ENCODE measurements around the gene SEZ6. TPM values are rescaled to one million over a fixed set of nuclear protein-coding genes. Genes with fewer than 3 reads are reported as not detected.

SEZ6 gene
- total RNA-seq, 1 experiment from 2014 or later, result not detected

DNA sequence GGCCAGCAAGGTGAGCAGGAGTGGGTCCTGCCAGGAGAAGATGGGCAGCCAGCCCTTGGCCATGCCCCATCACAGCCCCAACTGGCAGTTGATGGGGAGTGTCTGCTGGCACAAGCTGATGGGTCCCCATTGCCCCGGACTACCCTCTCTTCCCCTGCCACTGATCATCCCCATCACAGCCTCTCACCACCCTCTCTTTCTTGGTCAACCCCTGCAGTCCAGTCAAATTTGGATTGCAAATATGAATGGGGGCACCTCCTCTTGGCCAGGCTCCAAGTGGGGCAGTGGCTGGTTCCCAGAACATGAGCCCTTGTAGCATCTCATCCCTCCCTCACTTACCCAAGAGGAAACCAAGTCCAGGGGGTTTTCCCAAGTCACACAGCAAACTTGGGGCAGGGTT, 17.4 kb downstream of the SEZ6 start:
- in situ Hi-C loops (cut with HindIII; ENCODE audit: low pct_unique_long_range_greater_than_20kb, low sequenced_read_pairs) (no loop called here), intact Hi-C loops (cut with micrococcal nuclease; ENCODE audit: unreplicated experiment) (no loop called here)
- BruUV-seq (replicated peaks), result no TSS peak
- Histone ChIP-seq H3K27ac (ENCODE audit: low read length) (no peak overlapping the region), H3K36me3 (ENCODE audit: control insufficient read depth, insufficient read depth, low read length) (no peaks in the 10 kb centered on the region), H3K27me3 (ENCODE audit: control insufficient read depth, insufficient read depth, low read length) (no peaks in the 10 kb centered on the region), H3K4me3 (ENCODE audit: low read depth in 2 of 2, low read length in 2 of 2) (no peak overlapping the region), H3K9me3 (ENCODE audit: control insufficient read depth, insufficient read depth, low read depth, low read length) (no peaks in the 10 kb centered on the region), H3K4me1 (ENCODE audit: control insufficient read depth, insufficient read depth, low read length) (no peaks in the 10 kb centered on the region)
- ChIA-PET CTCF (interaction anchor here (0.6 kb wide), 1 partner anchor 246 kb away, joined by 9 read pairs; no protein-coding TSS in a partner anchor), POLR2A (no interaction called here)
- DNase-seq (ENCODE audit: low read depth, low spot score) (no peak), ATAC-seq (no peak)
- TF ChIP-seq, protein P1, sequence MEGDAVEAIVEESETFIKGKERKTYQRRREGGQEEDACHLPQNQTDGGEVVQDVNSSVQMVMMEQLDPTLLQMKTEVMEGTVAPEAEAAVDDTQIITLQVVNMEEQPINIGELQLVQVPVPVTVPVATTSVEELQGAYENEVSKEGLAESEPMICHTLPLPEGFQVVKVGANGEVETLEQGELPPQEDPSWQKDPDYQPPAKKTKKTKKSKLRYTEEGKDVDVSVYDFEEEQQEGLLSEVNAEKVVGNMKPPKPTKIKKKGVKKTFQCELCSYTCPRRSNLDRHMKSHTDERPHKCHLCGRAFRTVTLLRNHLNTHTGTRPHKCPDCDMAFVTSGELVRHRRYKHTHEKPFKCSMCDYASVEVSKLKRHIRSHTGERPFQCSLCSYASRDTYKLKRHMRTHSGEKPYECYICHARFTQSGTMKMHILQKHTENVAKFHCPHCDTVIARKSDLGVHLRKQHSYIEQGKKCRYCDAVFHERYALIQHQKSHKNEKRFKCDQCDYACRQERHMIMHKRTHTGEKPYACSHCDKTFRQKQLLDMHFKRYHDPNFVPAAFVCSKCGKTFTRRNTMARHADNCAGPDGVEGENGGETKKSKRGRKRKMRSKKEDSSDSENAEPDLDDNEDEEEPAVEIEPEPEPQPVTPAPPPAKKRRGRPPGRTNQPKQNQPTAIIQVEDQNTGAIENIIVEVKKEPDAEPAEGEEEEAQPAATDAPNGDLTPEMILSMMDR (IDR thresholded peaks at IDR 0.05), result no peak
- TF ChIP-seq TCF7L2 (IDR thresholded peaks at IDR 0.05; ENCODE audit: low read depth, low read length) (no peak), SIN3A (IDR thresholded peaks at IDR 0.05; ENCODE audit: borderline replicate concordance, insufficient read depth, low read depth, low read length) (no peak), POLR2AphosphoS5 (IDR thresholded peaks at IDR 0.05; ENCODE audit: low read depth, low read length) (no peak)
- TF ChIP-seq, protein P2, sequence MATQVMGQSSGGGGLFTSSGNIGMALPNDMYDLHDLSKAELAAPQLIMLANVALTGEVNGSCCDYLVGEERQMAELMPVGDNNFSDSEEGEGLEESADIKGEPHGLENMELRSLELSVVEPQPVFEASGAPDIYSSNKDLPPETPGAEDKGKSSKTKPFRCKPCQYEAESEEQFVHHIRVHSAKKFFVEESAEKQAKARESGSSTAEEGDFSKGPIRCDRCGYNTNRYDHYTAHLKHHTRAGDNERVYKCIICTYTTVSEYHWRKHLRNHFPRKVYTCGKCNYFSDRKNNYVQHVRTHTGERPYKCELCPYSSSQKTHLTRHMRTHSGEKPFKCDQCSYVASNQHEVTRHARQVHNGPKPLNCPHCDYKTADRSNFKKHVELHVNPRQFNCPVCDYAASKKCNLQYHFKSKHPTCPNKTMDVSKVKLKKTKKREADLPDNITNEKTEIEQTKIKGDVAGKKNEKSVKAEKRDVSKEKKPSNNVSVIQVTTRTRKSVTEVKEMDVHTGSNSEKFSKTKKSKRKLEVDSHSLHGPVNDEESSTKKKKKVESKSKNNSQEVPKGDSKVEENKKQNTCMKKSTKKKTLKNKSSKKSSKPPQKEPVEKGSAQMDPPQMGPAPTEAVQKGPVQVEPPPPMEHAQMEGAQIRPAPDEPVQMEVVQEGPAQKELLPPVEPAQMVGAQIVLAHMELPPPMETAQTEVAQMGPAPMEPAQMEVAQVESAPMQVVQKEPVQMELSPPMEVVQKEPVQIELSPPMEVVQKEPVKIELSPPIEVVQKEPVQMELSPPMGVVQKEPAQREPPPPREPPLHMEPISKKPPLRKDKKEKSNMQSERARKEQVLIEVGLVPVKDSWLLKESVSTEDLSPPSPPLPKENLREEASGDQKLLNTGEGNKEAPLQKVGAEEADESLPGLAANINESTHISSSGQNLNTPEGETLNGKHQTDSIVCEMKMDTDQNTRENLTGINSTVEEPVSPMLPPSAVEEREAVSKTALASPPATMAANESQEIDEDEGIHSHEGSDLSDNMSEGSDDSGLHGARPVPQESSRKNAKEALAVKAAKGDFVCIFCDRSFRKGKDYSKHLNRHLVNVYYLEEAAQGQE (IDR thresholded peaks at IDR 0.05; ENCODE audit: insufficient read depth in 1 of 2, low read depth in 2 of 2, low read length in 1 of 2), result no peak

DNA sequence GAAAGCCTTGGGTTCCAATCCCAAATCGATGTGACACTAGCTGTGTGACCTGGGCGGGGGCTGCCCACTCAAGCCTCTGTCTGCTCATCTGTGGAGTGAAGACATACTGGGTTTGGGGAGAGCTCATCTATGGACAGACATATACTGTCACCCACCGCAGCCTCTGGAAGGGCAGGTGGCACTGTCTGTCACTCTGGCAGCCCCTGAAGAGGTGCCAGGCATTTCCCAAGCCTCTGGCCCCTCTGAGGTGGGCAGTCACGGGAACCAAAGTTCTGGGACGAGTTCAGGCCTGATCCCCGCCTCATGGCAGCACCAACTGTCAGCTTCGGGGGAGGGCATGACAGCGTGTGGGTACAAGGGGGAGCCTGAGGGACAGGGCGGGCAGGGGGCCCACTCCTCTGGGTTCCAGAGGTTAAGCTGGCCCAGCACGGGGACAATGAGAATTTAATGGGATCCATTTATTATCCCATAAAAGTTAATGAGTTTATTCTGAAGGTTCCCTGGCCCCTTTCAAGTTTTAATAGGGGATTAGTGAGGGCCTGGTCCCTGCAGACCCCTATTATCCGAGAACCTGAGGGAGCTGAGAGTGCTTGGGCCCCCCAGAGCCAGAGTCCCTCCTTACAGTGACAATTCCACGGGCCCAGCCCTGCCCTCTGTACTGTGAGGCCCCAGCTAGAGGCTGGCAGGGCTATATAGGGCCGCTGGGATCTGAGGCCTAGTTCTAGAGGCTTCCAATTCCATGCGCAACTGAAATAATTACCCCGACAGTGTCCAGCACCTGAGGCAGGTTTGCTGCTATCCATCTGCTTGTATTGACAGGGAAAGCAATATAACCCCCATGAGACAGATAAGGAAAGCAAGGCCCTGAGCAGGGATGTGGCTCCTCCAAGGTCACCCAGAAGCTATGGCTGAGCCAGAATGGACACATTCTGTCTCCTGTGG, 18.8 kb downstream of the SEZ6 start:
- Histone ChIP-seq H3K4me1 (ENCODE audit: control insufficient read depth, insufficient read depth, low read length) (no peaks in the 10 kb centered on the region), H3K4me3 (ENCODE audit: low read depth in 2 of 2, low read length in 2 of 2) (no peak overlapping the region)

More for the DNA sequence above, 18.8 kb downstream of the SEZ6 start:
- ChIA-PET POLR2A (no interaction called here), CTCF (interaction anchor here (1.0 to 1.2 kb wide), 3 partner anchors 21 to 130 kb away, joined by 3 to 4 read pairs (median 3); no protein-coding TSS in a partner anchor)
- H3K9me3 ChIP-seq (ENCODE audit: control insufficient read depth, insufficient read depth, low read depth, low read length), result no peaks in the 10 kb centered on the region
- intact Hi-C loops (cut with micrococcal nuclease; ENCODE audit: unreplicated experiment), result no loop called here
- no peak for TF ChIP-seq SIN3A (IDR thresholded peaks at IDR 0.05; ENCODE audit: borderline replicate concordance, insufficient read depth, low read depth, low read length)
- no peak for TF ChIP-seq POLR2AphosphoS5 (IDR thresholded peaks at IDR 0.05; ENCODE audit: low read depth, low read length)
- TF ChIP-seq, protein P1 (IDR thresholded peaks at IDR 0.05), result no peak
- TF ChIP-seq, protein P2 (IDR thresholded peaks at IDR 0.05; ENCODE audit: insufficient read depth in 1 of 2, low read depth in 2 of 2, low read length in 1 of 2), result no peak
- TF ChIP-seq TCF7L2 (IDR thresholded peaks at IDR 0.05; ENCODE audit: low read depth, low read length), result no peak
- H3K27me3 ChIP-seq (ENCODE audit: control insufficient read depth, insufficient read depth, low read length), result no peaks in the 10 kb centered on the region
- no peaks in the 10 kb centered on the region for H3K36me3 ChIP-seq (ENCODE audit: control insufficient read depth, insufficient read depth, low read length)
- in situ Hi-C loops (cut with HindIII; ENCODE audit: low pct_unique_long_range_greater_than_20kb, low sequenced_read_pairs), result no loop called here
- no peak for ATAC-seq
- DNase-seq (ENCODE audit: low read depth, low spot score), result no peak
- BruUV-seq (replicated peaks), result no TSS peak
- H3K27ac ChIP-seq (ENCODE audit: low read length), result no peak overlapping the region

Data from Panc1 (cell line).